ENCODE data around the gene RNF223. TPM values are rescaled to one million over a fixed set of nuclear protein-coding genes. Genes with fewer than 3 reads are reported as not detected.

RNF223 gene
- total RNA-seq, 4 donors from 2014 or later: not detected

- no peak for TF ChIP-seq POLR2A (IDR thresholded peaks at IDR 0.05)
- TF ChIP-seq CTCF (IDR thresholded peaks at IDR 0.05): no peak
- H3K36me3 ChIP-seq: no peaks in the 10 kb centered on the region
- DNase-seq: no peak
- H3K9me3 ChIP-seq: no peaks in the 10 kb centered on the region
- H3K27me3 ChIP-seq: no peaks in the 10 kb centered on the region
- no peak overlapping the region for H3K4me3 ChIP-seq (replicated peaks in 1 of 3)
- no peak overlapping the region for H3K27ac ChIP-seq
- 84 to 88% methylated on average over 24 to 27 of the region's 33 CpGs for WGBS, 2 donors
- H3K4me1 ChIP-seq: peaks cover 0 to 13% of the 10 kb centered on the region in 2 donors
- intact Hi-C loops (cut with DNase I): loop anchor here (10.0 kb wide), 1 partner anchor 257 kb away; the partner anchor contains the start of gene AURKAIP1
Observed at GRCh38 chr1:1118011-1118875, 44.1 kb upstream of the RNF223 start.

GRCh38 chr1:1117469-1117831 is 43.3 kb upstream of the RNF223 start:
- 77 to 84% methylated on average over 20 of the region's 20 CpGs for WGBS, 2 donors
- H3K9me3 ChIP-seq: no peaks in the 10 kb centered on the region
- TF ChIP-seq CTCF (IDR thresholded peaks at IDR 0.05): no peak
- no peak for TF ChIP-seq POLR2A (IDR thresholded peaks at IDR 0.05)
- no peak for DNase-seq
- H3K27me3 ChIP-seq: no peaks in the 10 kb centered on the region
- H3K4me1 ChIP-seq: peaks cover 0 to 12% of the 10 kb centered on the region in 2 donors
- H3K36me3 ChIP-seq: no peaks in the 10 kb centered on the region
- intact Hi-C loops (cut with DNase I): loop anchor here (10.0 kb wide), 1 partner anchor 257 kb away; the partner anchor contains the start of gene AURKAIP1
- no peak overlapping the region for H3K27ac ChIP-seq
- no peak overlapping the region for H3K4me3 ChIP-seq (replicated peaks in 1 of 3)

GRCh38 chr1:1116701-1117468 is 42.8 kb upstream of the RNF223 start:
- Histone ChIP-seq H3K4me1 (peaks cover 0 to 6% of the 10 kb centered on the region in 2 donors), H3K27ac (no peak overlapping the region), H3K27me3 (no peaks in the 10 kb centered on the region), H3K9me3 (no peaks in the 10 kb centered on the region), H3K4me3 (replicated peaks in 1 of 3) (peak overlapping the region in 2 of 3 donors; percentile 58 to 62), H3K36me3 (no peaks in the 10 kb centered on the region)
- peak in 1 of 2 donors; percentile 15 for DNase-seq
- WGBS, 2 donors: 8 to 20% methylated on average over 2 to 25 of the region's 47 CpGs
- intact Hi-C loops (cut with DNase I): loop anchor here (10.0 kb wide), 1 partner anchor 258 kb away; the partner anchor contains the start of gene AURKAIP1
- TF ChIP-seq POLR2A (IDR thresholded peaks at IDR 0.05) (no peak), CTCF (IDR thresholded peaks at IDR 0.05) (no peak)

GRCh38 chr1:1115786-1116700 is 41.9 kb upstream of the RNF223 start, which contains the start of gene C1orf159:
C1orf159 (minus strand) TSS chr1:1116089; CDS start chr1:1091543, 24,546 bp downstream.
- peak within 1 kb of the TSS in 1 of 3 donors; percentile 37 for H3K27ac ChIP-seq
- H3K4me1 ChIP-seq: peaks cover 0 to 5% of the 10 kb centered on the region in 2 donors
- H3K27me3 ChIP-seq: no peaks in the 10 kb centered on the region
- no peaks in the 10 kb centered on the region for H3K9me3 ChIP-seq
- no peaks in the 10 kb centered on the region for H3K36me3 ChIP-seq
- 0% methylated on average over 2 to 6 of the region's 128 CpGs for WGBS, 2 donors
- intact Hi-C loops (cut with DNase I): loop anchor here (10.0 kb wide), 1 partner anchor 259 kb away; the partner anchor contains the start of gene AURKAIP1
- peak within 1 kb of the TSS; percentile 53 to 74 (median 62) for H3K4me3 ChIP-seq (replicated peaks in 1 of 3)
- peak; percentile 99 for DNase-seq
- no peak for TF ChIP-seq CTCF (IDR thresholded peaks at IDR 0.05)
- TF ChIP-seq POLR2A (IDR thresholded peaks at IDR 0.05): peak in 1 of 2 donors; percentile 42

All from thyroid gland (tissue), 4 donors.